T-helper 1 cell treated with Interleukin-12 subunit alpha and Interleukin-12 subunit beta and Interleukin-4 antibody, amounts not matched to agents 30 μg/mL and 1 μg/mL, for 36 hours (primary cell): ENCODE results near the gene SYPL1.

Experiments used
- H3K27ac Mint-ChIP-seq: one replicate; pipeline ENCODE4 v1.8.0; 2021; ENCODE audit warnings: mild to moderate bottlenecking, mixed read lengths
- H3K27me3 Mint-ChIP-seq: one replicate; pipeline ENCODE4 v1.8.0; 2021; ENCODE audit warnings: low read depth, mixed read lengths
- H3K36me3 Mint-ChIP-seq: one replicate; pipeline ENCODE4 v1.8.0; 2021; ENCODE audit warnings: low read depth, mixed read lengths
- H3K4me1 Mint-ChIP-seq: one replicate; pipeline ENCODE4 v1.8.0; 2021; ENCODE audit warnings: low read depth, mixed read lengths
- H3K4me3 Mint-ChIP-seq: one replicate; pipeline ENCODE4 v1.8.0; 2021; ENCODE audit warnings: mild to moderate bottlenecking, moderate library complexity, mixed read lengths
- H3K9me3 Mint-ChIP-seq: one replicate; pipeline ENCODE4 v1.8.0; 2021; ENCODE audit warnings: mixed read lengths

Gene SYPL1

GRCh38 chr7:106061301-106061979 lies 50.7 kb downstream of the SYPL1 start:
- Mint-ChIP-seq H3K4me1 (peaks cover 18% of the 10 kb centered on the region), H3K27me3 (no peaks in the 10 kb centered on the region), H3K36me3 (no peaks in the 10 kb centered on the region), H3K9me3 (no peaks in the 10 kb centered on the region), H3K27ac (no peak overlapping the region), H3K4me3 (no peak overlapping the region)

GRCh38 chr7:106060394-106060920 lies 51.7 kb downstream of the SYPL1 start:
- Mint-ChIP-seq H3K27me3 (no peaks in the 10 kb centered on the region), H3K9me3 (no peaks in the 10 kb centered on the region), H3K4me3 (no peak overlapping the region), H3K27ac (no peak overlapping the region), H3K36me3 (no peaks in the 10 kb centered on the region), H3K4me1 (peaks cover 18% of the 10 kb centered on the region)

DNA sequence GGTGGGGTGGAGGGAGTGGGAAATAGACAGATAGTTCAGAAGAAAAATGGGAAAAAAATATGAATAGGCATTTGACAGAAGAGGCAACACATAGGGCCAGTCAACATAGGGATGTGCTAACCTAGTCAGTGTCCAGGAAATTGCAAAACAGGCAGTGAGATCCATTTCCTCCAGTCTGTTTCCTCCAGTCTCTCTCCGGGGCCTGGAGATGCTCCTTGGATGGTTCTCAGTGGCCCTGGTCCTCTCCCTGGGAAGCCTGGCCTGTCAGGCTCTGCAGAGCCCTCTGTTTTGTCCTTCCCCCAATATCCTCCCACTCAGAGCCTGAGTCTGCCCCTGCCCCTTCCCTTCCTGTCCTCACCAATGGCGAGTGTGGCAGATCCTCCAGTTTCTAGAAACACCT lies 52.6 kb downstream of the SYPL1 start:
- no peaks in the 10 kb centered on the region for H3K36me3 Mint-ChIP-seq
- no peak overlapping the region for H3K27ac Mint-ChIP-seq
- H3K9me3 Mint-ChIP-seq = no peaks in the 10 kb centered on the region
- no peaks in the 10 kb centered on the region for H3K27me3 Mint-ChIP-seq
- H3K4me3 Mint-ChIP-seq = no peak overlapping the region
- H3K4me1 Mint-ChIP-seq = peaks cover 18% of the 10 kb centered on the region

DNA sequence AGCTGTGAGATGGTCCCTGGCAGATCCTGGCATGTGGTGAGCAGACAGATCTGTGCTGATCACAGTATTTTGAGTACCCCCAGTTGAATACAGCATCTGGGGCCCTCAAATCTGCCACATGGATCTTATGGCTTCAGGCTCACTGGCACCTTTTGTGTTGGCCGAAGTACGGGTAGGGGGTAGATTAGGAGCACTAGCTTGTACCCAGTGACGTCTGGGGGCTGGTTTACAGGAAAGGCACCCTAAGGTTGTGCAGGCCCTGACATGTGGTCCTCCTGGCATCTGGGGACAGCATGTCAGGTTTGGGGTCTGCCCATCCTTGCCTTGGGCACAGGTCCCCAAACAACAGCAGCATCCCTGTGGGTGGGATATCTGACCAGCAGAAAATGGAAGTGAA lies 53.2 kb downstream of the SYPL1 start:
- Mint-ChIP-seq H3K27me3 (peaks cover 2% of the 10 kb centered on the region), H3K4me3 (no peak overlapping the region), H3K27ac (peak overlapping the region; percentile 31), H3K9me3 (no peaks in the 10 kb centered on the region), H3K36me3 (no peaks in the 10 kb centered on the region), H3K4me1 (peaks cover 18% of the 10 kb centered on the region)

DNA sequence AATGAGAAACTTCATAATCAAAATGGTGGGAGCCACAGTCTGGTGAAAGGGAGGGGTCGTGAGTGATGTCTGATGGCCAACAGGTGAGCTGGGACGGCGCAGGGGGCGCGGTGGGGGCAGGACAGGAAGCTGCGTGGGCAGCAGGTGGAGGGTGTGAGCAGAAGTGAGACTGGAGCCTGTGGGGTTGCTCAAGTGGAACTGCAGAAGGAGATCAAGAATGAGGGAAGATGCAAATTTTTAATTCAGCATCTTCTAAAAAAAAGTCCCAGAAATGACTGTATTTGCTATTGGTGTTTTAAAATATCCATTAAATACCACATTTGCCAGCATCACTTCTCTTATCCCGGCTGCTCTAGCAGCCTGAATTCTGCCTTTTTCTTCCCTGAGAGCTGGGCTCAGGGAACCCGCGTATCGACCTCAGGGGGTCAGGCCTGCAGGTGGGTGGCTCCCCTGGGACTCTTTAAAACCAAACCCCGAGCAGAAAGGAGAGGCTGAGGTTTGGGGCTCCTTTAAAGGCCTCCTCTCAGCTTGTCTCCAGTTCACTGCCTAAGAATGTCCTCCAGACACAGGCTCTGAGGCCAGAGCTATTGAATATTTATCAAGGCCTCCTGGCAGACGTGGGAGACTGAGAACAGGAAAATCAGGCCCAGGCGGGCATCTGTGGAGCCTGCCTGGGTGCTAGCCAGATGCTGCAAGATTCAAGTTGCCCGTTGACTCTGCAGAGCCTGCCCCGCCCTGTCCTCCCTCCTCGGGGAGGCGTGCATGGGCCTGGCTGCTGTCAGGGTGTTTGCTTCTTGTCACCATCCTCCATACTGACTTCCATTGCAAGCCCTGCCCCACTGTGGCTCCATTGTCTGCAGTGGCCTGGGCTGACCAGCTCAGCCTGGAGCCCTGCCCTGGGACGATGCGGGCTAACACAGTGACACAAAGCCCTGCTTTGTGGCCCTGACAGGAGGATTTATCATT lies 53.9 kb downstream of the SYPL1 start:
- H3K27me3 Mint-ChIP-seq = peaks cover 9% of the 10 kb centered on the region
- no peaks in the 10 kb centered on the region for H3K9me3 Mint-ChIP-seq
- H3K27ac Mint-ChIP-seq = no peak overlapping the region
- peaks cover 18% of the 10 kb centered on the region for H3K4me1 Mint-ChIP-seq
- H3K4me3 Mint-ChIP-seq = no peak overlapping the region
- no peaks in the 10 kb centered on the region for H3K36me3 Mint-ChIP-seq

DNA sequence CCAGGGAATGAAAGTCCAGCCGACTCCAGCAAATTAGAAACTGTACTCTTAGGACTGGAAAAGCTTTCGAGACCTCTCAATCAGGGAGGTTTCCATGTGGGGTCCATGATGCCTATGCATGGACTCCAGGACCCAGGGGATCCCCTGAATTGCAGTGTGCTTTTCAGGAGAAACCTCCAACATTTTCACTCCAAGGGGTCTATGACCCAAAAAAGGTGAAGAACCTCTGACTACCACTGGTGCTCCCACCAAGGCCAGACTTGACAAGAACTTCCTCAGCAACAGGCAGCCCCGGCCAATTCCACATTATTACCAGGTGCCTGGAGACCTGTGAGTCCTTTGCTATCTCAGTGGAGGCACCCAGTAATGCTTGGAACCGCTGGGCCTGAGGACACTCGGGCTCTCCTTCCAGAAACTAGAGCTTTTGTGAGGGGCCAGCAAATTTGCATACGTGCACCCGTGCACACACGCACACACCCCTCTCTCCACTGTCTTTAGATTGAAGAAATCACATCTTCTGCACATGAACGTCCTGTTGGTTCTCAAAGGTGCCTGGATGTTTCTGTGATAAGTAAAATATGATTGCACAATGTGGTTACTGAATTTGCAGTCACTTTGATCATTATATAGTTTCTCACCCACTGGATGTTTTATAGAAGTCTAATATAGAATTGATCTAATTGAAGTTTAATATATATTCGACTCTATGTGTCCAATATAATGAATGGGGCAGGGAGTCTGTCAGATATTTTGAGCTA lies 54.7 kb downstream of the SYPL1 start:
- peaks cover 13% of the 10 kb centered on the region for H3K4me1 Mint-ChIP-seq
- H3K27ac Mint-ChIP-seq = no peak overlapping the region
- H3K9me3 Mint-ChIP-seq = no peaks in the 10 kb centered on the region
- H3K4me3 Mint-ChIP-seq = no peak overlapping the region
- peaks cover 9% of the 10 kb centered on the region for H3K27me3 Mint-ChIP-seq
- no peaks in the 10 kb centered on the region for H3K36me3 Mint-ChIP-seq

DNA sequence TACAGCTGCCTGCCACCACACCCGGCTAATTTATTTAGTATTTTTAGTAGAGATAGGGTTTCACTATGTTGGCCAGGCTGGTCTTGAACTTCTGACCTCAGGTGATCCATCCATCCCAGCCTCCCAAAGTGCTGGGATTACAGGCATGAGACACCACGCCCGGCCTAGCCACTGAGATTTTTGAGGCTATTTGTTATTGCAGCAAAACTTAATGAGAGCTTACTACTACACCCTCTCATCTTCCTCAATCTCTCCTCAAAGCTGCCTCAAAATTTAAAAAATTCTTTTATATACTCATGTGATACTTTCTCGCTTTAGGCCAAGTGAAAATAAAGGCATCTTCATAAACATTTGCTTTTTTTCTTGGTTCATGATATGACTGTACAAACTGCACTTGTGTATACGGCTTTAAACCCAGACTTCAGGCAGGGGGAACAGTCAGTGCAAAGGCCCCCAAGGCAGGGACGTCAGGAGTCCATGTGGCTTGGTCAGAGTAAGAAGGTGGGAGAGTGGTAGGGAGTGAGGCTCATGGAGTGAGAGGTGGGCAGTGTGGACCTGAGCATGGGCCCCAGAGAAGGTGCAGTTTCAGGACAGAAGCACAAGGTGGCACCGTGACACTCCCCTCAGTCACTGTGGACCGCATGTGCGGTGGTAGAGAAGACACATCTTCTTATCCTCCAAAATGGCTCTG lies 55.5 kb downstream of the SYPL1 start:
- Mint-ChIP-seq H3K4me1 (peaks cover 11% of the 10 kb centered on the region), H3K36me3 (no peaks in the 10 kb centered on the region), H3K9me3 (no peaks in the 10 kb centered on the region), H3K4me3 (no peak overlapping the region), H3K27ac (no peak overlapping the region), H3K27me3 (peaks cover 15% of the 10 kb centered on the region)

GRCh38 chr7:106054971-106055532 lies 57.1 kb downstream of the SYPL1 start:
- H3K4me1 Mint-ChIP-seq = peaks cover 11% of the 10 kb centered on the region
- peaks cover 24% of the 10 kb centered on the region for H3K27me3 Mint-ChIP-seq
- H3K27ac Mint-ChIP-seq = no peak overlapping the region
- H3K4me3 Mint-ChIP-seq = no peak overlapping the region
- H3K36me3 Mint-ChIP-seq = no peaks in the 10 kb centered on the region
- no peaks in the 10 kb centered on the region for H3K9me3 Mint-ChIP-seq

- Mint-ChIP-seq H3K4me1 (peaks cover 10% of the 10 kb centered on the region), H3K4me3 (no peak overlapping the region), H3K36me3 (no peaks in the 10 kb centered on the region), H3K9me3 (no peaks in the 10 kb centered on the region), H3K27me3 (peaks cover 24% of the 10 kb centered on the region), H3K27ac (no peak overlapping the region)
Observed at GRCh38 chr7:106054156-106054910, 57.8 kb downstream of the SYPL1 start.

DNA sequence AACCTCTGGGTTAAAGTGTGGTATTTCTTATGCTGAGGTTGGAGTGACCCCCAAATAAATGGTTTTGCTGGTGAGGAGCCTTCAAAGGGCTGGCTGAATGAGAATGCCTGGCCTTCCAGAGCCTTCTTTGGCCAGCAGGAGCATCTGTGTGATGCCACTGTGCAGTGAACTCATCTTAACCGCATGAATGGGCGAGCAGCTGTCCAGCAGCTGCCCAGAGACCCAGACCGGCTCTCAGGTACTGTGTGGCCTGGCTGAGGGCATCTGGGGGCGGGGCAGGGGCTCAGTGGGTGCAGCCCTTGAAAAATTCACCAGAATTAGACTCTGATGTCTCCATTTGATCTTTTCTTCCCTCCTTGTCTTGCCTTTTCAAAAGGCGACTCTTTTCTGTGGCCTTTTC lies 59.0 kb downstream of the SYPL1 start:
- Mint-ChIP-seq H3K4me1 (peaks cover 5% of the 10 kb centered on the region), H3K36me3 (no peaks in the 10 kb centered on the region), H3K9me3 (no peaks in the 10 kb centered on the region), H3K27ac (no peak overlapping the region), H3K4me3 (no peak overlapping the region), H3K27me3 (peaks cover 24% of the 10 kb centered on the region)

GRCh38 chr7:106052681-106053080 lies 59.4 kb downstream of the SYPL1 start:
- peaks cover 1% of the 10 kb centered on the region for H3K4me1 Mint-ChIP-seq

DNA sequence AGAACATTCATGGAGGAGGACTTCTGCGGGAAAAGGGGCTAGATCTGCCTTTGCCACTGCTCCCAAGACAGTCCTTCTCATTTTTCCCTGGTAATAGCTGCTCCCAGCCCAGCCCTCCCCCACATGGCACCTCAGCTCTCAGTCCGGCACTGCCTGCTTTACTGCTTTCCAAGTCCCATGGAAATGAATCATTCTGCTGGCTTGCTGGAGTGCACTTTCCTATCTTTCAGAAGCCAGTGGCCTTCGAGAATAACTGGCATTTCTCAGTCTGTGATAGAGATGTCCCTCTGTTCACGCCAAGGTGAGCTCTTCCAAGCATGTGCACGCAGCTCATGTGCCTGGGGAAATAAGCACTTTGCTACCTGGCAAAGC lies 61.4 kb downstream of the SYPL1 start:
- no peak overlapping the region for H3K27ac Mint-ChIP-seq
- H3K4me1 Mint-ChIP-seq = no peaks in the 10 kb centered on the region
- no peaks in the 10 kb centered on the region for H3K36me3 Mint-ChIP-seq
- no peak overlapping the region for H3K4me3 Mint-ChIP-seq
- no peaks in the 10 kb centered on the region for H3K9me3 Mint-ChIP-seq
- peaks cover 35% of the 10 kb centered on the region for H3K27me3 Mint-ChIP-seq

More at GRCh38 chr7:106052681-106053080, 59.4 kb downstream of the SYPL1 start:
- H3K36me3 Mint-ChIP-seq = no peaks in the 10 kb centered on the region
- no peaks in the 10 kb centered on the region for H3K9me3 Mint-ChIP-seq
- H3K4me3 Mint-ChIP-seq = no peak overlapping the region
- H3K27me3 Mint-ChIP-seq = peaks cover 24% of the 10 kb centered on the region
- H3K27ac Mint-ChIP-seq = no peak overlapping the region

- no peaks in the 10 kb centered on the region for H3K36me3 Mint-ChIP-seq
- H3K4me3 Mint-ChIP-seq = no peak overlapping the region
- H3K4me1 Mint-ChIP-seq = no peaks in the 10 kb centered on the region
- peaks cover 38% of the 10 kb centered on the region for H3K27me3 Mint-ChIP-seq
- no peak overlapping the region for H3K27ac Mint-ChIP-seq
- no peaks in the 10 kb centered on the region for H3K9me3 Mint-ChIP-seq
Observed at GRCh38 chr7:106050002-106050745, 61.9 kb downstream of the SYPL1 start.
